HG03521 (cell line): ENCODE data around the gene KRT26.
"Not testable (repeated sequence)": the region's sequence is repeated elsewhere in the genome, so short reads cannot be mapped to it uniquely, and the experiment has no call there.

Experiments
- ATAC-seq: cut with Tn5 transposase; IDR thresholded peaks from one replicate; pipeline ENCODE4 v1.9.1; 2021; ENCODE audit warnings: mild to moderate bottlenecking, moderate library complexity; ENCODE audit not compliant: unreplicated experiment

The KRT26 gene, protein sequence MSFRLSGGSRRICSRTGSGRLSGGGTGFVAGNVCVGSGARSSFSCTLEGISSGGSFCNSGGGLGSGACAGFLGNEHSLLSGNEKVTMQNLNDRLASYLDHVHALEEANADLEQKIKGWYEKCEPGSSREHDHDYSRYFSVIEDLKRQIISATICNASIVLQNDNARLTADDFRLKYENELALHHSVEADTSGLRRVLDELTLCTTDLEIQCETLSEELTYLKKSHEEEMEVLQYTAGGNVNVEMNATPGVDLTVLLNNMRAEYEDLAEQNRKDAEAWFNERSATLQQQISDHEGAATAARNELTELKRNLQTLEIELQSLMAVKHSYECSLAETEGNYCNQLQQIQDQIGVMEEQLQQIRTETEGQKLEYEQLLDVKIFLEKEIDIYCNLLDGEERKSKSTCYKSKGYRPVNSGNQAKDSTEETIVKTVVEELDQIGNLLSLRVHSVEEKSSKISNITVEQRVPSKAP

GRCh38 chr17:40772101-40772500 is at the start of gene KRT26:
Gene KRT26, minus strand, starts transcription at chr17:40772201. Its CDS starts 88 bp downstream, at chr17:40772113.
- no peak for ATAC-seq

- ATAC-seq, result no peak
These were observed 49.5 kb upstream of the KRT26 start for GRCh38 chr17:40821536-40821935.

DNA sequence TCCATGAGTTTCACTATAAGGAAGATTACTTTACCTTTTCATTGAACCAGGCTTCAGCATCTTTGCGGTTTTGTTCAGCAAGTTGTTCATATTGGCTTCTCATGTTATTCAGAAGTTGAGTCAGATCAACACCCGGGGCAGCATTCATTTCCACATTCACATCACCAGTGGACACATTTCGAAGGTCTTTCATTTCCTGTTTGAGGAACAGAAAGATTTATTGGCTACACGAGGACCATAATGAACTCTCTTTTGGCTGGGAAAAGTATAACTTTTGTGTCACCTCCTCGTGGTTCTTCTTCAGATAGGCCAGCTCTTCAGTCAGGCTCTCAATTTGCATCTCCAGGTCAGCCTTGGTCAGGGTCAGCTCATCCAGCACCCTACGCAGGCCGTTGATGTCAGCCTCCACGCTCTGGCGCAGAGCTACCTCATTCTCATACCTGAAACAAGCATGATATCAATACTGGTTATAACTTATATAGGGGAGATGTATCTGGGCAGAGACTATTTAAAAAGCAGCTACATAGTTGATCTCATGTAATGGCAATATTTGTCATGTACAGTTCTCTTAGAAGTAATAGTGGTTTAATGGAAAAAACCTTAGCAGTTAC is 48.3 kb upstream of the KRT26 start:
- ATAC-seq, result no peak

DNA sequence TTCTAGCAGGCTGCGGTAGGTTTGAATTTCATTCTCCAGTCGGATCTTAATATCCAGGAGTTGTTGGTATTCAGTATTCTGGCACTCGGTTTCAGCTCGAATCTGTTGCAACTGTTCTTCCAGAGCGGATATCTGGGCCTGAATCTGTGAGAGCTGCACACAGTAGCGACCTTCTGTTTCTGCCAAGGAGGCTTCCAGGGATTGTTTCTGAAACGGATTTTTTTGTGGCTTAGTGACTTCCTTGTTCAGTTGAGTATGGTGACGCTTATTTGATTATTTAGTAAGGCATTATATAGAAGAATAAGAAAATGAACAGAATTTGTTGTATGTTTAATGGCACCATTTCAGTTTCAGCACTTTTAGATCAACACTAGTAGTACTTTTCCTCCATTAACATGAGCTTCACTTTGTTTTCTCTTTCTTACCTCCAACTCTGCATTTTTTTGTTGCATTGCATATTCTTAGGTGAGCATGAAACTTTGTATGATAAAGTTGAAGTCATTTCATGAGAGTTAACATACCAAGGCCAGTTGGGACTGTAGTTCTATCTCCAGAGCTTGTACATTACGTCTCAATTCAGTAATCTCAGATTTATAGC is 47.6 kb upstream of the KRT26 start:
- no peak for ATAC-seq

DNA sequence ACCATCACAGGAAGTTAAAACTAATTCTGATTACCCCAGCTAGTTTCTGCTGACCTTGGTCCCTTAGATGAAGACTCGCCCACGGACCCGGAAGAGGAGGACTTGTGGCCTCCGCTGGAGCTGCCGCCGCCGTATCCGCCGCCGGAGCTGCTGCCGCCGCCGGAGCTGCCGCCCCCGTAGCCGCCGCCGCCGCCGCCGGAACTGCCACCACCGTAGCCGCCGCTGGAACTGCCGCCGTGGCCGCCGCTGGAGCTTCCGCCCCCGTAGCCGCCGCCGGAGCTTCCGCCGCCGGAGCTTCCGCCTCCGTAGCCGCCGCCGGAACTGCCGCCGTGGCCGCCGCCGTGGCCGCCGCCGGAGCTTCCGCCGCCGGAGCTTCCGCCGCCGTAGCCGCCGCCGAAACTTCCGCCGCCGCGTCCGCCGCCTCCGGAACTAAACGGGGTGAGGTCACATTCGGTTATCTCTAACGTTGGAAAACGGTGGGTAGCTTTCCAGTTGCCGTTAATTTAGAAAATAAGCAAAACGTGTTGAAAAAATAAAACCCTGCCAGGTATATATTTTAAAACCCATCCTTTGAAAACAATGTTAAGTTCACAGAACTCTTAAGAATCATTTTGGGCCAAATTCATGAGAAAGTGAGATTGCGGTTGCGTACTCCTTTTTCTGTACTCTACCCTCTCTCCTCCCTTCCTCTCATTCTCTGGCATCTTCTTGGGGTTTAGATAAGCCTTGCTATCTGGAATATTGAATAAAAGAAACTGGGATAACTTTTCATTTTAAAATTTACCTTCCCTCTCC is 46.9 kb upstream of the KRT26 start:
- ATAC-seq, result peak; percentile 80

DNA sequence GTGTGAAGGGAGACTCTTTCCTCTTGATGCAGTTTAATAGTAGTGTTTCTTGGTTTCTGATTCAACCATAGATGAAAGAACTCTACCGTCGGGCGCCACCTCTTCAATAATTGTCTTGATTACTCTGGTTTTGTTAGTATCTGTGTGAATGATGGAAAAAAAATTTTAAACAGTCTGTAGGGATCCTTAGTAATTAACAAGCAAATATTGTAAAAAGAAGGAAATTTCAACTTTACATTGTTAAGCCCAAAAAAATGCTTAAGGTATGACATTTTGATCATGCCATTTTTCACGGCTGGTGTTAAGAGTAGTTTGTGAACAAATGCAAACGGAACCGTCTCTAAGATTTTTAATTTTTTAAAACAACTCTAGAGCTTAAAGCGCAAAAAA is 46.3 kb upstream of the KRT26 start:
- no peak for ATAC-seq

DNA sequence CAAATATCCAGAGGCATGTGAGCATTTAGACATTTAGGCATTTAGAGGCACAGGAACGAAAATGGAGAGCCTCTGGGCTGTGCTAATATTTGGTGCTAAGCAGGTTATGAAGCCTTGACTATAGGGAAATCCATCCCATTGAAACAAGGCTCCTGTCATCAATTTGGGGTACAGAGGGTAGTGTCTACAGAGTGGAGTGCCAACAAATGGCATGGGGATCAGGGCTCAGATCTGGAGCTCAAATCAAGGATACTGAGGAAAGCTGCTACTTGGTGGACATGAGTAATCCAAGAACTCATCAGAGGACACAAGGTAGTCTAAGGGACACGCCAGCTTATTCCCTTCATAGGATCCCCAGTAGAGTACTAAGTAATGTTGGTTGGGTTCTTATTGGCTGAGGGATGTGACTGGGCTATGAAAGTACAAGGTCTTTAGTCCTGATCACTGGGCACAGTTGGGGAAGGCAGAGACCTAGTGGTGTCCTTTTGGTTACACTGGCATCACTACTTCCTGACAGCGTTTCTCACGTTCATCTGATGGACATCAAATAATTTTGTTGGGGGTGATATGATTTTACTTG is 45.2 kb upstream of the KRT26 start:
- no peak for ATAC-seq

GRCh38 chr17:40816569-40816968 is 44.6 kb upstream of the KRT26 start:
- ATAC-seq, result no peak

GRCh38 chr17:40815381-40815780 is 43.4 kb upstream of the KRT26 start:
- no peak for ATAC-seq

DNA sequence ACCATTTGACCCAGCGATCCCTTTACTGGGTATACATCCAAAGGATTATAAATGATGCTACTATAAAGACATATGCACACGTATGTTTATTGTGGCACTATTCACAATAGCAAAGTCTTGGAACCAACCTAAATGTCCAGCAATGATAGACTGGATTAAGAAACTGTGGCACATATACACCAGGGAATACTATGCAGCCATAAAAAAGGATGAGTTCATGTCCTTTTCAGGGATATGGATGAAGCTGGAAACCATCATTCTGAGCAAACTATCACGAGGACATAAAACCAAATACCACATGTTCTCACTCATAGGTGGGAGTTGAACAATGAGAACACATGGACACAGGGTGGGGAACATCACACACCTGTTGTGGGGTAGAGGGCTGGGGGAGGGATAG is 42.7 kb upstream of the KRT26 start:
- not testable (repeated sequence) for ATAC-seq

DNA sequence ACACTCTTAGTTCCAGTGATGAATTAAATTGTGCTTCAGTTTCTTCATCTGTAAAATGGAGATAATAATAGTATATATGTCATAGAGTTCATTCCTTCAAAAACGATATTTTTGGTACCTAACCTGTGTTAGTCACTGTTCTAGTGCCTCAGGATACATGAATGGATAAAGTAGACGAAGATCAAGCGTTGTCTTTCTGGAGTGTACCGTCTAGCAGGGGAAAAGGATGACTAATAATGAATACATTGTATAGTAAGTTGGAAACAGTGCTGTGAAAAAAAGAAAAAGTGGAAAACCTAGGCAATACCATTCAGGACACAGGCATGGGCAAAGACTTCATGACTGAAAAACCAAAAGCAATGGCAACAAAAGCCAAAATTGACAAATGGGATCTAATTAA is 41.8 kb upstream of the KRT26 start:
- no peak for ATAC-seq

GRCh38 chr17:40812639-40813038 is 40.6 kb upstream of the KRT26 start:
- ATAC-seq, result no peak

GRCh38 chr17:40810494-40810893 is 38.5 kb upstream of the KRT26 start:
- no peak for ATAC-seq

GRCh38 chr17:40809721-40810421 is 37.9 kb upstream of the KRT26 start:
- ATAC-seq, result no peak

DNA sequence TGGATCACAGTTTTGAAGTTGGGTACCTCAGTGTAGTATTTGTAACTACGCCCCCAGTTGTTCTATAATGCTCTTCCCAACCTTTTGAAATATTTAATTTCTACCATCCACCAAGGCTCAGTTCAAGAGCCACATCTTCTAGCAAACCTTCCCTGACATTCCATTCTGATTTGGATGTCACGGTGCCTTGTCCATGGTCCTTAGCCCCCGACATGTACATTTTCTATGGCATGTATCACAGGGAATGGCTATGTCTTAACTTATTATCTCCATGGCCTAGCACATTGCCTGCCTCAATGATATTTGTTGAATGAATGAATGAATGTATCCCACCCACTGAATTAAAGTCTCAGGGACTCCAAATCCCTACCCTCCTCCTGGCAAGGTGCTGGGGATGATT is 34.1 kb upstream of the KRT26 start:
- no peak for ATAC-seq

GRCh38 chr17:40803617-40804082 is 31.6 kb upstream of the KRT26 start:
- ATAC-seq, result no peak

- ATAC-seq, result no peak
These were observed 29.2 kb upstream of the KRT26 start for GRCh38 chr17:40801157-40801556.

DNA sequence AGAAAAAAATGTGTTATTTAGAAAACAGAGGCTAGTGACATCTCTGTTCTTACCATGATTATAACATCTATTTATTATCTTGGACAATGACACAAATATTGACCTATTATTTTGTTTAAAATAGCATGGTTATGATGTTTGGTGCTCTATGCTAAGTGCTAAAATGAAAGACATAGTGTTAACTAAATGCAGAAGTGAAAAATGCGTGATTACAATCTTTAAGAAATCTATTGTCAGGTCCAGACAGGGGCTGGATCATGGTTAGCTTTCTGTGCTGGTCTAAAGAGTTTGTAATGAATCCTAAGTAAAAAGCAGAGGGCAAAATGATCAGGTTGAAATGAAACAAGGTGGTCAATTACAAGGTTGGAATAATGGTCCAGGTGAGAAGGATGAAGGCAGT is 28.4 kb upstream of the KRT26 start:
- no peak for ATAC-seq

- ATAC-seq, result no peak
These were observed 27.9 kb upstream of the KRT26 start, which contains the start of gene KRT28 for GRCh38 chr17:40799859-40800258. Gene KRT28, minus strand, starts transcription at chr17:40799959. Its CDS starts 66 bp downstream, at chr17:40799893.

DNA sequence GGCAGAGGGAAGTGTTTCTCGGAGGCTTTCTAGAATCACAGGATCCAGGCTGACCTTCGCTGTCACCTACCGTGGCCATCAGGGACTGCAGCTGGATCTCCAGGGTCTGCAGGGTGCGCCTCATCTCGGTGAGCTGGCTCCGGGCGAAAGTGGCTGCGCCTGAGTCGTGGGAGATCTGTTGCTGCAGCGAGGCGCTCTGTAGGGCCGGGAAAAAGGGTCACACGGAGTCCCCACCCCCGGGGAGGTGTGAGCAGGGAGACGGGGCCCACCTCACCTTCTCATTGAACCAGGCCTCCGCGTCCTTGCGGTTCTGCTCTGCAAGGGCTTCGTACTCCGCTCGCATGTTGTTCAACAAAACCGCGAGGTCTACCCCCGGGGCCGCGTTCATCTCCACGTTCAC is 24.8 kb upstream of the KRT26 start:
- ATAC-seq, result no peak
